K562 (cell line): ENCODE data around the gene CMBL. TPM values are rescaled to one million over a fixed set of nuclear protein-coding genes. Genes with fewer than 3 reads are reported as not detected.

Experiments
- ATAC-seq: fragments of 200-7000 bp; cut with Tn5 transposase; 3 replicates; pipeline ENCODE4 v1.9.1; 2020; ENCODE audit warnings: moderate library complexity
- BruUV-seq: library from RNA; stranded (reverse); fragments of 400-500 nt; replicated peaks from 2 replicates; lab custom pipeline; 2021; lab: Mats Ljungman, UMichigan
- CTCF ChIA-PET: fragments of 300-600 bp; formaldehyde crosslinking; extraction: SDS; loops from one replicate; lab custom pipeline; 2021; ENCODE audit warnings: low intra/inter-chr PET ratio; lab: Yijun Ruan, JAX
- POLR2A ChIA-PET: fragments of 300-600, 350-650 bp; sonication (Branson Sonifier 250); formaldehyde crosslinking; extraction: SDS; loops from one replicate; lab custom pipeline; 2021; ENCODE audit warnings: antibody characterized with exemption, inconsistent platforms; lab: Yijun Ruan, JAX
- DNase-seq, 4 experiments: peaks; one replicate each; pipeline versions ENCODE4 v3.0.0 to v3.0.0-alpha.2; 2011 to 2018; ENCODE audit warnings: low spot score in 3 of 4, mixed read lengths in 3 of 4; ENCODE audit errors: extremely low read depth in 1 of 4
- FAIRE-seq: peaks from 2 replicates; lab custom pipeline; 2011; peaks lifted over from hg19 to GRCh38; lab: Jason Lieb, UNC
- H2AFZ ChIP-seq: 2 replicates; pipeline ENCODE4 v1.6.0; 2011; ENCODE audit warnings: low read depth, low read length, control low read depth, inconsistent platforms
- H3K27ac ChIP-seq: fragments of 200-600 bp; 3 replicates; pipeline ENCODE4 v1.8.0; 2011; ENCODE audit warnings: low read depth, mild to moderate bottlenecking, control low read depth, inconsistent platforms, low read length, moderate library complexity, mixed read lengths; ENCODE audit errors: extremely low read depth
- H3K27me3 ChIP-seq, 2 experiments: fragments of 300-600 bp in 1 of 2; 2 replicates in 1 of 2; 3 replicates in 1 of 2; pipeline versions ENCODE4 v1.6.0 to v1.8.0; 2011; ENCODE audit warnings: inconsistent platforms in 2 of 2, low read length in 2 of 2, mild to moderate bottlenecking in 1 of 2, mixed read lengths in 1 of 2, moderate library complexity in 1 of 2; ENCODE audit not compliant: control insufficient read depth in 2 of 2, insufficient read depth in 2 of 2
- H3K36me3 ChIP-seq: fragments of 300-600 bp; 3 replicates; pipeline ENCODE4 v1.8.0; 2011; ENCODE audit warnings: mild to moderate bottlenecking, low read length, inconsistent platforms; ENCODE audit not compliant: control insufficient read depth, insufficient read depth
- H3K4me1 ChIP-seq, 2 experiments: fragments of 200-600 bp in 1 of 2; replicated peaks in 1 of 2; 2 replicates in 1 of 2; 3 replicates in 1 of 2; pipeline versions ENCODE4 v1.5.1 to v1.8.0; 2011; ENCODE audit warnings: inconsistent platforms in 2 of 2, low read length in 2 of 2, mild to moderate bottlenecking in 1 of 2, mixed read lengths in 1 of 2, moderate library complexity in 1 of 2; ENCODE audit not compliant: control insufficient read depth in 2 of 2, insufficient read depth in 2 of 2
- H3K4me2 ChIP-seq: 2 replicates; pipeline ENCODE4 v1.6.1; 2011; ENCODE audit warnings: low read length, control low read depth, inconsistent platforms, mixed read lengths; ENCODE audit not compliant: insufficient read depth
- H3K4me3 ChIP-seq: fragments of 200-600 bp; sonication (generic), shearing (Covaris generic); 2 replicates; pipeline ENCODE4 v1.5.1; 2016; ENCODE audit warnings: control low read depth, inconsistent platforms
- H3K79me2 ChIP-seq: fragments of 200-600 bp; 3 replicates; pipeline ENCODE4 v1.8.0; 2011; ENCODE audit warnings: low read length, inconsistent platforms; ENCODE audit not compliant: control insufficient read depth, insufficient read depth
- H3K9ac ChIP-seq, 2 experiments: 2 replicates each; pipeline versions ENCODE4 v1.6.0 to v1.6.1; 2011; ENCODE audit warnings: low read depth in 2 of 2, low read length in 2 of 2, control low read depth in 1 of 2, inconsistent platforms in 1 of 2, mild to moderate bottlenecking in 1 of 2, mixed read lengths in 1 of 2; ENCODE audit not compliant: insufficient read depth in 1 of 2
- H3K9me1 ChIP-seq: one replicate; pipeline ENCODE4 v1.6.0; 2011; ENCODE audit warnings: inconsistent platforms, mild to moderate bottlenecking, low read length, moderate library complexity; ENCODE audit not compliant: control insufficient read depth, insufficient read depth
- H3K9me3 ChIP-seq: replicated peaks from 2 replicates; pipeline ENCODE4 v1.5.1; 2011; ENCODE audit warnings: low read depth, low read length, inconsistent platforms; ENCODE audit not compliant: control insufficient read depth, insufficient read depth
- H4K20me1 ChIP-seq: replicated peaks from 2 replicates; pipeline ENCODE4 v1.6.1; 2011; ENCODE audit warnings: low read length, inconsistent platforms, mixed read lengths; ENCODE audit not compliant: control insufficient read depth, insufficient read depth
- HIVEP1 ChIP-seq: fragments of 250-450 bp; sonication (Bioruptor Pico); IDR thresholded peaks from 2 replicates; pipeline ENCODE4 v1.4.0; 2020; ENCODE audit warnings: mild to moderate bottlenecking
- WGBS: fragments of 100-300 bp; shearing (Covaris generic); methylation state at CpG from one replicate; pipeline ENCODE4 v1.1.6; 2016; ENCODE audit warnings: low coverage, mixed read lengths; ENCODE audit not compliant: insufficient coverage; ENCODE audit errors: missing lambda C conversion rate; 5-methylcytosine and 5-hydroxymethylcytosine counted together
- in situ Hi-C: fragments of 300-500 bp; cut with MboI; formaldehyde crosslinking; loops from 4 replicates; pipeline ENCODE4 v1.15.0; 2018; ENCODE audit warnings: inconsistent platforms, mixed read lengths
- intact Hi-C: fragments of 100-400 bp; cut with micrococcal nuclease; formaldehyde crosslinking; loops from 2 replicates; pipeline ENCODE4 v1.14.2; 2022
- polyA plus RNA-seq, 8 experiments: library from polyadenylated mRNA; depleted of rRNA in 4 of 8; stranded (reverse) in 5 of 8; unstranded in 3 of 8; fragments of >200 nt; fragmentation: Nextera tagmentation in 2 of 8; fragmentation: Illumina TruSeq in 1 of 8; extraction: Ambion mirVana in 2 of 8; extraction: Trizol in 1 of 8; gene quantifications; 2 replicates each; pipeline versions ENCODE4 v1.2.1 to v1.2.3, GENCODE V29; 2011 to 2014; ENCODE audit warnings: inconsistent platforms in 1 of 8, missing spikeins in 1 of 8
- total RNA-seq, 7 experiments: library from RNA; depleted of rRNA in 6 of 7; stranded (reverse); fragments of >200 nt in 6 of 7; fragmentation: Illumina TruSeq in 2 of 7; extraction: Trizol in 2 of 7; gene quantifications; 2 replicates each; pipeline versions ENCODE4 v1.2.1 to v1.2.3, GENCODE V29; 2011 to 2021; ENCODE audit warnings: low replicate concordance in 1 of 7
- TF ChIP-seq, protein P1 (sequence below): sonication (generic); formaldehyde crosslinking; IDR thresholded peaks from 2 replicates; pipeline ENCODE4 v1.8.1; 2023; ENCODE audit warnings: mild to moderate bottlenecking, missing genetic modification reagents

Gene CMBL
- total and polyA plus RNA-seq, 9 of the 15 experiments (the other 6 are each of a cell fraction or from before 2014, with no cell fraction given), result 22.6 to 192 (median 71.1) TPM

DNA sequence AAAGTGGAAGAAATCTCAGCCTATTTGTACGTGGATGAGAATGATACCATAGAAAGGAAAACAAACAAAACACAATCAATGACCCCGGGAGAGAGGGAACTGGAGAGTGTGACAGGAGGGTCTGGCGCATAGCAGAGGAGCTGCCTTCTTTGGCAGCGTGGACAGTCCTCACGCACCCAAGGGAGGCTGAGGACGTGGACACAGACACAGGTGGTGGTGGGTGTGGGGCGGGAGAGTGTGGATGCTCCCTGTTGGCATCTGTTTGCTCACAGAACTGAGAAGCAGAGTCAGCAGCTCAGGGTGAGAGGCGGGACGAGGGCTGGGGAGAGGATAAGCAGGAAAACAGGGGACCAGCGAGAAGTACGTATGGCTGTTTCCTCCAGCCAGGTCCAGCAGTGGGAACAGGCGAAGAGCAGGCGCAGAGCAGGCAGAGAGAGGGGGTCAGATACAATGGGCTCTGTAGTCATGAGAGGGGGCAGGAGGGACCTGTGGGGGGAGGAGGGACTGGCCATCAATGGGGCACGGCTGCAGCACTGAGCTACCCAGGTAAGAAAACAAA lies 10.0 kb downstream of the CMBL start:
- intact Hi-C loops, result no loop called here
- Histone ChIP-seq H3K9me3 (peaks cover 8% of the 10 kb centered on the region; the same call in 1 of the 2 replicates), H3K27ac (peak overlapping the region; percentile 29; the same call in 1 of the 3 replicates), H3K4me1 (peaks cover 48 to 58% of the 10 kb centered on the region in 2 experiments), H3K27me3 (no peaks in the 10 kb centered on the region), H3K9ac (peak overlapping the region in 1 of 2 experiments; percentile 75; a peak in 2 of 4 replicates), H3K79me2 (peaks cover 92% of the 10 kb centered on the region), H2AFZ (no peak overlapping the region), H3K36me3 (peaks cover 68% of the 10 kb centered on the region), H4K20me1 (no peaks in the 10 kb centered on the region), H3K4me2 (no peak overlapping the region), H3K4me3 (no peak overlapping the region), H3K9me1 (no peaks in the 10 kb centered on the region)
- TF ChIP-seq, protein P1, sequence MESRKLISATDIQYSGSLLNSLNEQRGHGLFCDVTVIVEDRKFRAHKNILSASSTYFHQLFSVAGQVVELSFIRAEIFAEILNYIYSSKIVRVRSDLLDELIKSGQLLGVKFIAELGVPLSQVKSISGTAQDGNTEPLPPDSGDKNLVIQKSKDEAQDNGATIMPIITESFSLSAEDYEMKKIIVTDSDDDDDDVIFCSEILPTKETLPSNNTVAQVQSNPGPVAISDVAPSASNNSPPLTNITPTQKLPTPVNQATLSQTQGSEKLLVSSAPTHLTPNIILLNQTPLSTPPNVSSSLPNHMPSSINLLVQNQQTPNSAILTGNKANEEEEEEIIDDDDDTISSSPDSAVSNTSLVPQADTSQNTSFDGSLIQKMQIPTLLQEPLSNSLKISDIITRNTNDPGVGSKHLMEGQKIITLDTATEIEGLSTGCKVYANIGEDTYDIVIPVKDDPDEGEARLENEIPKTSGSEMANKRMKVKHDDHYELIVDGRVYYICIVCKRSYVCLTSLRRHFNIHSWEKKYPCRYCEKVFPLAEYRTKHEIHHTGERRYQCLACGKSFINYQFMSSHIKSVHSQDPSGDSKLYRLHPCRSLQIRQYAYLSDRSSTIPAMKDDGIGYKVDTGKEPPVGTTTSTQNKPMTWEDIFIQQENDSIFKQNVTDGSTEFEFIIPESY, result peak; percentile 75
- TF ChIP-seq HIVEP1 (CRISPR knock-in tag), result no peak
- POLR2A ChIA-PET, result interaction anchor here (1.1 to 1.7 kb wide), 2 partner anchors 10 to 13 kb away, joined by 3 to 4 read pairs; partner anchors contain the start of gene CMBL
- CTCF ChIA-PET, result no interaction called here
- WGBS, result 78% methylated on average over 13 of the region's 14 CpGs
- FAIRE-seq, result no peak
- no TSS peak for BruUV-seq
- DNase-seq, result no peak
- in situ Hi-C loops, result no loop called here
- no peak for ATAC-seq
